Kidney (tissue), 14 donors: ENCODE measurements around the gene URB1. TPM values are rescaled to one million over a fixed set of nuclear protein-coding genes. Genes with fewer than 3 reads are reported as not detected.

Experiments
- DNase-seq, 5 donors: peaks; one replicate each; pipeline ENCODE4 v3.0.0-alpha.2; 2013 to 2020
- FAIRE-seq: peaks from 2 replicates; lab custom pipeline; 2012; peaks lifted over from hg19 to GRCh38; lab: Jason Lieb, UNC
- H3K27ac ChIP-seq, 2 donors: one replicate each; pipeline ENCODE4 v1.7.0; 2013; ENCODE audit warnings: low read depth in 2 of 2, low read length in 2 of 2, inconsistent platforms in 1 of 2
- H3K27me3 ChIP-seq: one replicate; pipeline ENCODE4 v1.7.1; 2013; ENCODE audit warnings: low read length, inconsistent platforms; ENCODE audit not compliant: control insufficient read depth, insufficient read depth
- H3K36me3 ChIP-seq, 3 donors: one replicate each; pipeline versions ENCODE4 v1.7.0 to v1.7.1; 2013; ENCODE audit warnings: low read length in 3 of 3, control low read depth in 1 of 3, inconsistent platforms in 1 of 3; ENCODE audit not compliant: insufficient read depth in 3 of 3, control insufficient read depth in 2 of 3
- H3K4me1 ChIP-seq, 3 donors: one replicate each; pipeline versions ENCODE4 v1.7.0 to v1.7.1; 2013; ENCODE audit warnings: low read length in 3 of 3, inconsistent platforms in 1 of 3, low read depth in 1 of 3; ENCODE audit not compliant: control insufficient read depth in 2 of 3, insufficient read depth in 2 of 3
- H3K4me3 ChIP-seq, 3 donors: one replicate each; pipeline versions ENCODE4 v1.7.0 to v1.8.1; 2013; ENCODE audit warnings: low read length in 3 of 3, control low read depth in 1 of 3, inconsistent platforms in 1 of 3
- H3K9ac ChIP-seq, 3 donors: one replicate each; pipeline versions ENCODE4 v1.7.0 to v1.7.1; 2013; ENCODE audit warnings: low read length in 3 of 3, control low read depth in 1 of 3, inconsistent platforms in 1 of 3
- H3K9me3 ChIP-seq, 3 donors: one replicate each; pipeline versions ENCODE4 v1.7.0 to v1.7.1; 2013; ENCODE audit warnings: low read length in 3 of 3, control low read depth in 1 of 3, inconsistent platforms in 1 of 3; ENCODE audit not compliant: control insufficient read depth in 2 of 3, insufficient read depth in 1 of 3
- intact Hi-C: fragments of 100-400 bp; cut with DNase I; formaldehyde crosslinking; loops from one replicate; pipeline ENCODE4 v1.11.1; 2022
- polyA plus RNA-seq: library from polyadenylated mRNA; stranded (reverse); fragments of 350-450 nt; fragmentation: Illumina TruSeq; extraction: RNeasy Lipid Tissue Mini Kit (QIAGEN cat#74804); gene quantifications from one replicate; pipeline ENCODE4 v1.2.3, GENCODE V29; 2014; ENCODE audit warnings: low read depth, low replicate concordance; ENCODE audit not compliant: insufficient read depth
- total RNA-seq: library from RNA; stranded (reverse); fragmentation: NEBNext Ultra II Directional; extraction: Animal tissue kit (Norgen Biotek cat#: 25700); gene quantifications from one replicate; pipeline ENCODE4 v1.2.1, GENCODE V29; 2021
- TF ChIP-seq, protein P1 (sequence below): IDR thresholded peaks from 3 replicates; pipeline ENCODE4 v1.5.1; 2012; ENCODE audit warnings: mild to moderate bottlenecking, moderate library complexity, borderline replicate concordance; ENCODE audit not compliant: insufficient read depth; ENCODE audit errors: extremely low read depth
- donor health status: control.
- donor health status: control.
- donor health status: control.
- donor health status: control.
- donor health status: control.
- donor health status: DM: yes; HTN: yes; CAD: no.
- donor health status: Normal renal cell carcinoma (clear cell type).

The URB1 gene
- total and polyA plus RNA-seq, 2 donors from 2014 or later, result 1.7 to 15.0 TPM

DNA sequence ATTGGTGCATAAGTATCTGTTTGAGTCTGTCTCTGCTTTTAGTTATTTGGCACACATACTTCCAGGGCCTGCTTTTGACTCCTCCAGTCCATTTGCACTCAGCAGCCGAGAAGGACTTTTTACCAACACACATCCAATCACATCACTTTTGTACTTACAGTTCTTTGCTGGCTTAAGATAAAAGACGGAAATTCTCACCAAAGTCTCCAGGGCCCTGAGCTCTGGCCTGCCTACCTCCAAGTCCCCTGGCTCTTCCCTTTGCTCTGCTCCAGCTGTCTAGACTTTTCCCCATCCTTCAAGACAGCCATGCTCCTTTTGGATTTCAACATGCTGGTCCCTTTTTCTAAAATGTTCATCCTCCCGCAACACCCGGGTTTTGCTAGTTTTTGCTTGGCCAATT, 17.5 kb upstream of the URB1 start:
- Histone ChIP-seq H3K9me3 (no peaks in the 10 kb centered on the region), H3K27me3 (no peaks in the 10 kb centered on the region), H3K9ac (no peak overlapping the region), H3K36me3 (no peaks in the 10 kb centered on the region), H3K4me1 (peaks cover 0 to 11% (median 0%) of the 10 kb centered on the region in 3 donors), H3K27ac (no peak overlapping the region), H3K4me3 (no peak overlapping the region)
- no peak for FAIRE-seq
- TF ChIP-seq, protein P1, sequence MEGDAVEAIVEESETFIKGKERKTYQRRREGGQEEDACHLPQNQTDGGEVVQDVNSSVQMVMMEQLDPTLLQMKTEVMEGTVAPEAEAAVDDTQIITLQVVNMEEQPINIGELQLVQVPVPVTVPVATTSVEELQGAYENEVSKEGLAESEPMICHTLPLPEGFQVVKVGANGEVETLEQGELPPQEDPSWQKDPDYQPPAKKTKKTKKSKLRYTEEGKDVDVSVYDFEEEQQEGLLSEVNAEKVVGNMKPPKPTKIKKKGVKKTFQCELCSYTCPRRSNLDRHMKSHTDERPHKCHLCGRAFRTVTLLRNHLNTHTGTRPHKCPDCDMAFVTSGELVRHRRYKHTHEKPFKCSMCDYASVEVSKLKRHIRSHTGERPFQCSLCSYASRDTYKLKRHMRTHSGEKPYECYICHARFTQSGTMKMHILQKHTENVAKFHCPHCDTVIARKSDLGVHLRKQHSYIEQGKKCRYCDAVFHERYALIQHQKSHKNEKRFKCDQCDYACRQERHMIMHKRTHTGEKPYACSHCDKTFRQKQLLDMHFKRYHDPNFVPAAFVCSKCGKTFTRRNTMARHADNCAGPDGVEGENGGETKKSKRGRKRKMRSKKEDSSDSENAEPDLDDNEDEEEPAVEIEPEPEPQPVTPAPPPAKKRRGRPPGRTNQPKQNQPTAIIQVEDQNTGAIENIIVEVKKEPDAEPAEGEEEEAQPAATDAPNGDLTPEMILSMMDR, result no peak
- intact Hi-C loops, result no loop called here
- no peak for DNase-seq

DNA sequence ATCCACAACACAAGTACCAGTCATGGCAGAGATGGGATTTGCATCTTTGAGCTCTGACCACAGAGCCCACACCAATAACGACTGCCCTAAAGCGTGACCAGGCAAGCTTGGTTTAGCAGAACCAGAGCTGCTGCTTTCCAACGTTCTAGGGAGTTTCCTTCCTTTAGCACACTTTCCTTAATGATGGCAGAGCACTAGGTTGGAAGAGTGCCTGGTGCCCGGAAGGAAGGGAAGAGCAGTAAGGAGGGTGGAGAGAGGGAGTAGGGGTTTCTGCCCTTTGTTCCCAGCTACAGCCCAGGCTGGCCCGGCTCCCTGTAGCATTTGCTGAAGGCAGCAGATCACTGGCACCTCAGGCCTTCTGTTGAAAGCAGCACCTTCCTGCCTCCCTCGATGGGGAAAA, 13.6 kb upstream of the URB1 start:
- no peak overlapping the region for H3K9ac ChIP-seq
- H3K36me3 ChIP-seq, result no peaks in the 10 kb centered on the region
- H3K27me3 ChIP-seq, result no peaks in the 10 kb centered on the region
- H3K27ac ChIP-seq, result peak overlapping the region in 1 of 2 donors; percentile 15
- peaks cover 0 to 11% (median 0%) of the 10 kb centered on the region in 3 donors for H3K4me1 ChIP-seq
- TF ChIP-seq, protein P1, result no peak
- H3K4me3 ChIP-seq, result no peak overlapping the region
- no peak for FAIRE-seq
- intact Hi-C loops, result loop anchor here (10.0 kb wide), 1 partner anchor 188 kb away; no protein-coding TSS in a partner anchor
- no peaks in the 10 kb centered on the region for H3K9me3 ChIP-seq
- DNase-seq, result no peak

DNA sequence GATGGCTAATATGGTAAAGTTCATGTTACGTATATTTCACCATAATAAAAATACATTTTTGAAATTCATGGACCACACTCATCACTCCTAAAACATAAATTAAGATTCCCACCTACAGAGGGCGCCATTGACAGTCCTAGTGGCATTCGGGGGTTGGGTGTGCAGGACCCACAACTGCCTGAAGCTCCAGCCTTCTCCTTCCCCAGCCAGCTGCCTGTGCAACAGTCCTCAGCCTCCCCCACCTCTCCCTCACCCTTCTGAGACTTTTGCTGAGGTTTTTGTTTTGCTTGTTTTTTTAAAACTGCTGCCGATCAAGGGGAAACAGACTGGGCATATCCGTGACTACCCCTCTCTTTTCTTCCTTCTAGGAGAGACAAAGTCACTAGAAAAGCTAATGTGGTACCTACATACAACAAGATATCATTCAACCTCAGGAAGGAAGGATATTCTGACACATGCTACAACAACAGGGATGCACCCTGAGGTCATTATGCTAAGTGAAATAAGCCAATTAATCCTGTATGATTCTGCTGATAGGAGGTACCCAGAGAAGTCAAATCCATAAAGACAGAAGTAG, 10.5 kb upstream of the URB1 start:
- H3K36me3 ChIP-seq, result no peaks in the 10 kb centered on the region
- peaks cover 0 to 7% (median 0%) of the 10 kb centered on the region in 3 donors for H3K4me1 ChIP-seq
- DNase-seq, result peak in 4 of 5 donors; percentile 76 to 93 (median 83)
- intact Hi-C loops, result loop anchor here (10.0 kb wide), 1 partner anchor 192 kb away; no protein-coding TSS in a partner anchor
- no peak overlapping the region for H3K9ac ChIP-seq
- no peaks in the 10 kb centered on the region for H3K27me3 ChIP-seq
- H3K9me3 ChIP-seq, result no peaks in the 10 kb centered on the region
- no peak overlapping the region for H3K4me3 ChIP-seq
- TF ChIP-seq, protein P1, result peak; percentile 61
- H3K27ac ChIP-seq, result no peak overlapping the region
- no peak for FAIRE-seq
